GM12875 (cell line): ENCODE data around the gene ZFP14.

Experiments
- H3K4me3 ChIP-seq: one replicate; pipeline ENCODE4 v1.5.1; 2011; ENCODE audit warnings: low read depth, low read length, control low read depth
- TF ChIP-seq, protein P1 (sequence below): IDR thresholded peaks from 2 replicates; pipeline ENCODE4 v1.5.1; 2011; ENCODE audit warnings: low read depth, mild to moderate bottlenecking, control low read depth, inconsistent platforms, low read length, moderate library complexity, borderline replicate concordance; ENCODE audit not compliant: insufficient read depth

The ZFP14 gene

DNA sequence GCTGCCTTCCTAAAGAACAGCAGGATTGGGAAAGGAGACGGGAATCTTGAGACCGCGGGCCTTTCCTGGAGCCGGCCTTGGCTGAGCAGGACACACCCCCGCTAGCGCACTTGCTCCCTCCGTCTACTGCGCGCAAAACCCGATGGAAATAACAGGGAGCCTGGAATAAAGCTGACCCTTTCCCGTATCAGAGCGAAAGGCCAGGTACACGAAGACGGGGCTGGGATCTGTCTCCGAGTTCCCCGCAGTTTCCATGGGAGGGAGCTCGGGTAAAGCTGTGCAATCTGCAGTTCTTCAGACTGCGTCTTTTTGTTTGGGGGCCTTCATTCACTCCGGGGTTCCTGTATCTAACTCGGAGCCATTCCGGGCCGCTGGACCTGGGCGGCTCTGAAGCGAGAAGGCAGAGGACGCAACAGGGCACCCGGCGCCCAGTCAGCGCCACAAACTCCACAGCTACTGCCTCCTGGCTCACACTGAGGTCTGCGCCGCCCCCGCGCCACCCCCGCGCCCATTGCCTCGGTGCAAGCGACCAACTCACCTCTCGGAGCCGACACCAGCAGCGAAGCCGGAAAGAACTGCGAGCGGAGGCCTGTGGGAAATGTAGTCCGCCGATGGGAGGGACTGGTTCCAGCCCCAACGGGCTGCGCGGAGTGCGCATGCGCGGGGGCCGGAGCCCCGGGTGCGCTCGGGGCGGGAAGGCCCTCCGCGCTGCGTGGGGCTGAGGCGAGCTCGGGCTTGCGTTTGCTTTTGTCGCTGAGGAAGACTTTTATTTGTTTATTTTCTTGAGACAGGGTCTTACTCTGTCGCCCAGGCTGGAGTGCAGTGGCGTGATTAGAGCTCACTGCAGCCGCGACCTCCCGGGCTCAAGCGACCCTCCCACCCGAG is at the start of gene ZFP14:
TSS of gene ZFP14 (minus strand) at position 577 of the 885 bp plus-strand sequence. CDS start 11,309 bp downstream, outside the sequence.
- TF ChIP-seq, protein P1, sequence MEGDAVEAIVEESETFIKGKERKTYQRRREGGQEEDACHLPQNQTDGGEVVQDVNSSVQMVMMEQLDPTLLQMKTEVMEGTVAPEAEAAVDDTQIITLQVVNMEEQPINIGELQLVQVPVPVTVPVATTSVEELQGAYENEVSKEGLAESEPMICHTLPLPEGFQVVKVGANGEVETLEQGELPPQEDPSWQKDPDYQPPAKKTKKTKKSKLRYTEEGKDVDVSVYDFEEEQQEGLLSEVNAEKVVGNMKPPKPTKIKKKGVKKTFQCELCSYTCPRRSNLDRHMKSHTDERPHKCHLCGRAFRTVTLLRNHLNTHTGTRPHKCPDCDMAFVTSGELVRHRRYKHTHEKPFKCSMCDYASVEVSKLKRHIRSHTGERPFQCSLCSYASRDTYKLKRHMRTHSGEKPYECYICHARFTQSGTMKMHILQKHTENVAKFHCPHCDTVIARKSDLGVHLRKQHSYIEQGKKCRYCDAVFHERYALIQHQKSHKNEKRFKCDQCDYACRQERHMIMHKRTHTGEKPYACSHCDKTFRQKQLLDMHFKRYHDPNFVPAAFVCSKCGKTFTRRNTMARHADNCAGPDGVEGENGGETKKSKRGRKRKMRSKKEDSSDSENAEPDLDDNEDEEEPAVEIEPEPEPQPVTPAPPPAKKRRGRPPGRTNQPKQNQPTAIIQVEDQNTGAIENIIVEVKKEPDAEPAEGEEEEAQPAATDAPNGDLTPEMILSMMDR = peak; percentile 46
- peak within 1 kb of the TSS; percentile 91 for H3K4me3 ChIP-seq

DNA sequence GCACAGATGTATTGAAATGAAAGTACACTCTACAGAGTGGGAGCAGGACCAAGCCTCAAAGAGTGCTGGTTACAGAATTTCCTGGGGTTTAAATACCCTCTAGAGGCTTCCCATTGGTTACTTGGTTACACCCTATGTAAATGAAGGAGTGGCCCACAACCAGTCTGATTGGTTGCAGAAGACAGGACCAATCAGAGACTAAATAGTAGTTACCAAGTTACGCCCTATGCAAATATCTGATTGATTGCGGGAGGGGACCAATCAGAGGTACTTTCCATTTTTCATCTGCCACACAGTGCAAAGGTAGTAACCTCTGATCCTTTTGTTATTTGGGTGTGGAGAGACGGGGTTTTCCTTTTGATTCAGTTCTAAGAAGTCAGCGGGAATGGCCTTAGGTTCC is 44.9 kb upstream of the ZFP14 start:
- H3K4me3 ChIP-seq = no peak overlapping the region
- TF ChIP-seq, protein P1 = no peak

DNA sequence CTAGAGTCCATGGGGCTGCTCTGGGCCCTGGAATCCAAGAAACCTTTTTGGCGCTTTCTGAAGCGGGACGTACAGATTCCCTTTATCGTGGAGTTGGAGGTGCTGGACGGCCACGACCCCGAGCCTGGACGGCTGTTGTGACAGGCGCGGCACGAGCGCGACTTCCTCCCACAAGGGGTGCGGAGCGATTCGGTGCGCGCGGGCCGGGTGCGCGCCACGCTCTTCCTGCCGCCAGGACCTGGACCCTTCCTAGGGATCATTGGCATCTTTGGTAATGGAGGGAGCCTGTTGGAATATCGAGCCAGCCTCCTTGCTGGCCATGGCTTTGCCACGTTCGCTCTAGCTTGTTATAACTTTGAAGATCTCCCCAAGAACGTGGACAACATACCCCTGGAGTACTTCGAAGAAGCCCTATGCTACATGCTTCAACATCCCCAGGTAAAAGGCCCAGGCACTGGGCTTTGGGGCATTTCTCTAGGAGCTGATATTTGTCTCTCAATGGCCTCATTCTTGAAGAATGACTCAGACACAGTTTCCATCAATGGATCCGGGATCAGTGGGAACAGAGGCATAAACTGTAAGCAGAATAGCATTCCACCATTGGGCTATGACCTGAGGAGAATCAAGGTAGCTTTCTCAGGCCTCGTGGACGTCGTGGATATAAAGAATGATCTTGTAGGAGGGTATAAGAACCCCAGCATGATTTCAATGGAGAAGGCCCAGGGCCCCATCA is 42.9 kb upstream of the ZFP14 start:
- H3K4me3 ChIP-seq = no peak overlapping the region
- TF ChIP-seq, protein P1 = no peak

DNA sequence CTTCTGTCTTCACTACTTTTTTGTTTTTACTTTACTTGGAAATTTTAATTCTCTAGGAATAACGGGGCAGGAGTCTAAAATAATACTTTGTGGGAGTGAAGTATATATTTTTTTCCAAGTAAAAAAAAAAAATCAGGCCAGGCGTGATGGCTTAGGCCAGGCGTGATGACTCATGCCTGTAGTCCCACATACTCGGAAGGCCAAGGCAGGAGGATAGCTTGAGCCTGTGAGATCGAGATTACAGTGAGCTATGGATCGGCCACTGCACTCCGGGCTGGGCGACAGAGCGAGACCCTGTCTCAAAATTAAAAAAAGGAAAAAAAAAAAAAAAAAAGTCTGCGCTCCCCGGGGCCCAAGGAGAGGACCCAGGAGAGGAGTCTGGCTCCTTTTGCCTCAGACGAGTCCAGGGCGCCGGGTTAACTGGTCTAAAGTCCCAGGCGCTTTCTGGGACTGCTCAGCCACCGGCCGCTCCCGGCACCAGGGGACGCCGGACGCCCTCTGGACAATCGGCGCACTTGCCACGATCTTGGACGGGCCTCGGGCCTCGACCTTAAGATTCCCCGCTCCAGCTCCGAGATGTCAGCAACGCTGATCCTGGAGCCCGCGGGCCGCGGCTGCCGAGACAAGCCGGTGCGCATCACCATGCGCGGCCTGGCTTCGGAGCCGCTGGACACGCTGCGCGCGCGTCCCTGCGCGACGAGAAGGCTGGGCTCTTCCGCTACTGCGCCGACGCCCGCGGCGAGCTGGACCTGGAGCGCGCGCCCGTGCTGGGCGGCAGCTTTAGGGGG is 42.2 kb upstream of the ZFP14 start:
- no peak overlapping the region for H3K4me3 ChIP-seq
- TF ChIP-seq, protein P1 = no peak

DNA sequence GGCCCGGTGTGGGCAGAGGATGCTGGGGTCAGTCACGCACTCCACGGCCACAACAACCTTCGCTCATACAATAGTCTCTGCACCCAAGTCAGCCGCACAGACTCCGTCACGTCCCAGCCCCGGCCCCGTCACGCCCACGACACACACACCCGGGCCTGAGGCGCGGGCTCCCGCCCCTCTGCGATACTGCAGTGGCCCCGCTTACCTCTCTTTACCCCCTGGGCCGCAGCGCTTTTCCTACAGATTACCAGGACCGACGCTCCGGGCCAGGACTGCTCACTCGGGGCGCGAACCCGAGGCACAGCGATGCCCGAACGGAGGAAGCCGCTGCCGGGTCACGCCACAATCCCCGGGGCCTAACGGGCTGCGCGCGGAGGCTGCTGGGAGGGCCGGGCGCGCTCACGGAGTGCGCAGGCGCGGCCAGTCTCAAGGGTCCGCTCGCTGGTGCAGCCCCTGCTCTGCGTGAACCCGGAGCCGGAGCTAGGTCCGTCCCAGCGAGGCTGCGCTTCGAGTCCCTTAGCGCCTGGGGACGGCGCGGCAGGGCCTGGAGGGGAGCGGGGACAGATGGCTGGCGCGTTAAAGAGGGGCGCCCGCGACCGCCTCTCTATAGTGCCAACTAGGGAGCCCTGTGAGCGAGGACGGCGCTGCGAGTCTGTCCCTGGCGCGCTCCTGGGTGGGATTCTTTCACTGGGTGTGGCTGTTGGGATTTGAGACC is 39.4 kb upstream of the ZFP14 start, which contains the start of gene ZFP82:
TSS of gene ZFP82 (minus strand) at position 358 of the 715 bp plus-strand sequence. CDS start 8,855 bp downstream, outside the sequence.
- H3K4me3 ChIP-seq = peak within 1 kb of the TSS; percentile 81
- TF ChIP-seq, protein P1 = no peak

DNA sequence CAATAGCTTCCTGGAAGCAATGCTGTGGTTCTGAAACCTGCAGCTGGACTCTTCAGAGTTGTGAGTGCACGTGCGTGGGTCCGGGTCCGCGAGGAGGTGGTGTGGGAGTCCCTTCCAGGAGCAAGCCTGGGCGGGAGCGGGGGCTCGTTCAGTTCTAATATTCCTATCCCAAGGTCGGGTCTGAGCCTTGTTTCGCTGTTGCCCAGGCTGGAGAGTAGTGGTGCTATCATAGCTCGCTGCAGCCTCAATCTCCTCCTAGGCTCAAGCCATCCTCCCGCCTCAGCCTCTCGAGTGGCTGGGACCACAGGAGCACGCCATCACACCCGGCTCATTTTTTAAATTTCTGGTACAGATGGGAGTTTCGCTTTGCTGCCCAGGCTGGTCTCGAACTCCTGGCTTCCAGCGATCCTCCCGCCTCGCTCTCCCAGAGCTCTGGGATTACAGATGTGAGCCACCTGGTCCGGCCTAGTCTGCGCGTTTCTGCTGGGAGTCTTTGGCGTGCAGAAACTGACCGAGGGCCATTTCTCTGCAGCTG is 38.8 kb upstream of the ZFP14 start:
- TF ChIP-seq, protein P1 = no peak
- peak overlapping the region; percentile 81 for H3K4me3 ChIP-seq
